Trophoblast cell (in vitro differentiated cells and primary cell): ENCODE results near the gene OBSL1.
A peak's percentile ranks its signal among the peaks of the same experiment; 100 is the strongest.

Source experiments
- DNase-seq, 2 donors: peaks; one replicate each; pipeline ENCODE4 v3.0.0-alpha.2; 2016
- H2AFZ ChIP-seq: 2 replicates; pipeline ENCODE4 v1.6.1; 2013; ENCODE audit warnings: low read length, moderate library complexity, mild to moderate bottlenecking; ENCODE audit not compliant: insufficient read depth, poor library complexity
- H2AK5ac ChIP-seq: 2 replicates; pipeline ENCODE4 v1.6.1; 2013; ENCODE audit warnings: mild to moderate bottlenecking, low read length
- H2BK120ac ChIP-seq: 2 replicates; pipeline ENCODE4 v1.6.1; 2013; ENCODE audit warnings: low read length, mild to moderate bottlenecking, moderate library complexity; ENCODE audit not compliant: insufficient read depth, poor library complexity
- H2BK12ac ChIP-seq: 2 replicates; pipeline ENCODE4 v1.6.1; 2013; ENCODE audit warnings: mild to moderate bottlenecking, low read length, moderate library complexity
- H2BK5ac ChIP-seq: 2 replicates; pipeline ENCODE4 v1.6.1; 2013; ENCODE audit warnings: low read length, low read depth, moderate library complexity, mild to moderate bottlenecking; ENCODE audit not compliant: poor library complexity
- H3K14ac ChIP-seq: 2 replicates; pipeline ENCODE4 v1.6.1; 2013; ENCODE audit warnings: mild to moderate bottlenecking, low read length
- H3K18ac ChIP-seq: 2 replicates; pipeline ENCODE4 v1.6.1; 2013; ENCODE audit warnings: mild to moderate bottlenecking, low read length
- H3K23ac ChIP-seq: 2 replicates; pipeline ENCODE4 v1.6.1; 2013; ENCODE audit warnings: low read length
- H3K27ac ChIP-seq: 2 replicates; pipeline ENCODE4 v1.5.1; 2013; ENCODE audit warnings: low read depth, mild to moderate bottlenecking, inconsistent platforms, low read length, moderate library complexity
- H3K27me3 ChIP-seq: 2 replicates; pipeline ENCODE4 v1.6.1; 2013; ENCODE audit warnings: inconsistent platforms, mild to moderate bottlenecking, low read length, moderate library complexity; ENCODE audit not compliant: insufficient read depth
- H3K36me3 ChIP-seq, 2 experiments: 1 replicate in 1 of 2; 2 replicates in 1 of 2; pipeline ENCODE4 v1.6.1; 2013; ENCODE audit warnings: low read length in 2 of 2, mild to moderate bottlenecking in 2 of 2, moderate library complexity in 1 of 2; ENCODE audit not compliant: insufficient read depth in 2 of 2, control insufficient read depth in 1 of 2
- H3K4ac ChIP-seq: 2 replicates; pipeline ENCODE4 v1.6.1; 2013; ENCODE audit warnings: low read depth, mild to moderate bottlenecking, low read length, moderate library complexity
- H3K4me1 ChIP-seq, 2 experiments: 1 replicate in 1 of 2; 2 replicates in 1 of 2; pipeline ENCODE4 v1.6.1; 2013; ENCODE audit warnings: low read length in 2 of 2, mild to moderate bottlenecking in 2 of 2, moderate library complexity in 1 of 2; ENCODE audit not compliant: insufficient read depth in 2 of 2, control insufficient read depth in 1 of 2
- H3K4me2 ChIP-seq: 2 replicates; pipeline ENCODE4 v1.6.1; 2013; ENCODE audit warnings: inconsistent platforms, mild to moderate bottlenecking, low read length, moderate library complexity
- H3K4me3 ChIP-seq: 2 replicates; pipeline ENCODE4 v1.5.1; 2013; ENCODE audit warnings: mild to moderate bottlenecking, low read depth, low read length, inconsistent platforms
- H3K79me1 ChIP-seq: one replicate; pipeline ENCODE4 v1.6.1; 2013; ENCODE audit warnings: low read length
- H3K79me2 ChIP-seq: 2 replicates; pipeline ENCODE4 v1.6.1; 2013; ENCODE audit warnings: low read length, mild to moderate bottlenecking; ENCODE audit not compliant: control insufficient read depth, insufficient read depth, poor library complexity
- H3K9ac ChIP-seq: 2 replicates; pipeline ENCODE4 v1.6.1; 2013; ENCODE audit warnings: mild to moderate bottlenecking, low read length
- H3K9me3 ChIP-seq: 2 replicates; pipeline ENCODE4 v1.6.1; 2013; ENCODE audit warnings: low read depth, mild to moderate bottlenecking, control low read depth, inconsistent platforms, low read length; ENCODE audit not compliant: insufficient read depth
- H4K12ac ChIP-seq: 2 replicates; pipeline ENCODE4 v1.6.1; 2013; ENCODE audit warnings: low read depth, mild to moderate bottlenecking, low read length, moderate library complexity
- H4K8ac ChIP-seq: 2 replicates; pipeline ENCODE4 v1.6.1; 2013; ENCODE audit warnings: low read depth, mild to moderate bottlenecking, low read length, moderate library complexity
- H4K91ac ChIP-seq: one replicate; pipeline ENCODE4 v1.6.1; 2013; ENCODE audit warnings: low read depth, mild to moderate bottlenecking, low read length, moderate library complexity
- WGBS: extraction: QIAGEN DNeasy Blood & Tissue Kit; methylation state at CpG from one replicate; pipeline ENCODE4 v1.1.7; 2013; ENCODE audit warnings: missing lambda C conversion rate; ENCODE audit not compliant: insufficient read length, insufficient coverage; ENCODE audit errors: extremely low coverage; 5-methylcytosine and 5-hydroxymethylcytosine counted together

Gene OBSL1

DNA sequence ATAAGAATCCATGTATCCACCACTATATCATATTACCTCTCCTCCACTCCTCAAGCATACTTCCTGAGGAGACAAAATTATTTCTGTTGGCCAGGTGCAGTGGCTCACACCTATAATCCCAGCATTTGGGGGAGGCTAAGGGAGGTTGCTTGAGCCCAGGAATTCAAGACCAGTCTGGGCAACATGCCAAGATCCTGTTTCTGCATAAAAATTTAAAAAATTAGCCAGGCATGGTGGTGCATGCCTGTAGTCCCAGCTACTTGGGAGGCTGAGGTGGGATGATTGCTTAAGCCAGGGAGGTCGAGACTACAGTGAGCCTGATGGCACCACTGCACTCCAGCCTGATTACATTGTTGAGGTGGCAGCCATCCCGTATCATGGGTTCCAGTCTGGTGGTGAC, 10.0 kb upstream of the OBSL1 start:
- no peaks in the 10 kb centered on the region for H3K79me2 ChIP-seq
- WGBS: no CpG with 5 or more reads among the region's 2 CpGs
- no peaks in the 10 kb centered on the region for H3K27me3 ChIP-seq
- no peak overlapping the region for H4K8ac ChIP-seq
- no peak overlapping the region for H2BK12ac ChIP-seq
- H2BK5ac ChIP-seq: no peak overlapping the region
- no peak overlapping the region for H3K23ac ChIP-seq
- no peak overlapping the region for H2BK120ac ChIP-seq
- no peak overlapping the region for H3K27ac ChIP-seq
- H3K4me2 ChIP-seq: no peak overlapping the region
- H3K4me3 ChIP-seq: no peak overlapping the region
- H3K14ac ChIP-seq: no peak overlapping the region
- no peak overlapping the region for H2AK5ac ChIP-seq
- no peaks in the 10 kb centered on the region for H3K79me1 ChIP-seq
- no peaks in the 10 kb centered on the region for H3K9me3 ChIP-seq
- DNase-seq: peak; percentile 47 to 82
- H3K4me1 ChIP-seq: peaks cover 18 to 20% of the 10 kb centered on the region in 2 experiments
- H3K18ac ChIP-seq: no peak overlapping the region
- no peak overlapping the region for H4K91ac ChIP-seq
- H3K9ac ChIP-seq: no peak overlapping the region
- H3K36me3 ChIP-seq: no peaks in the 10 kb centered on the region
- H4K12ac ChIP-seq: no peak overlapping the region
- no peak overlapping the region for H2AFZ ChIP-seq
- no peak overlapping the region for H3K4ac ChIP-seq

DNA sequence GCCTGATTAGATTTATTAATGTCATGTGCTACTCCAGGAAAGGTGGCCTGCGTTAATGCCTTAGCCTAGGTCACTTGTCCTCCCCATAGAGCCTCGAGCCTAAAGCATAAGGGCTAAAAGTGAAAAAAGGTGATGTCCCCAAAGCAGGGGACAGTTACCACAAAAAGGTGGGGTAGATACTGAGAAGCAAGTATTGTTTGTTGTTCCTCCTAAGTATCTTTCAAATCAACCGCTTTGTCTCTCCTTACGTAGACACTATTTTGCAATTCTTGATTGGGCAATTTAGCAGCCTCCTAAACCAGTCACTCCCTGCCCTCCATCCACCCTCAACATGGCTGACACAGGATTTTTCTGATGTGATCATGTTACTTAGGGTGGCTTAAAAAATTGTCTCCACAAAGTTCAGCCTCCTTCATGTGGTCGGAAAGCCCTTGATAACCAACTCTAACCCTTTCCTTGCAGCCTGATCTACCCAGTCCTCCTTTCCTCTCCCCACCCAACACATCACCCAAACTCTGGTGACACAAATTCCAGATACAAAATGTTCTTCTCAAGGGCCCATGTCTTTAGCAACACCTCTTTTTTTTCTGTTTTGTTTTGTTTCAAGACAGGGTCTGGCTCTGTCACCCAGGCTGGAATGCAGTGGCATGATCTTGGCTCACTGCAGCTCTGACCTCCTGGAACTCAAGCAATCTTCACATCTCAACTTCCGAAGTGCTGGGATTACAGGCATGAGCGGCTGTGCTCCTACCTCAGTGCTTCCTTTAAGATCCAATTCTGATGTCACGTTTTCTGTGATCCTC, 7.7 kb upstream of the OBSL1 start:
- H3K36me3 ChIP-seq: no peaks in the 10 kb centered on the region
- WGBS: no CpG with 5 or more reads among the region's 8 CpGs
- H3K4ac ChIP-seq: no peak overlapping the region
- H4K8ac ChIP-seq: peak overlapping the region; percentile 32
- H4K91ac ChIP-seq: peak overlapping the region; percentile 81
- no peak overlapping the region for H3K18ac ChIP-seq
- H4K12ac ChIP-seq: no peak overlapping the region
- H3K14ac ChIP-seq: no peak overlapping the region
- no peaks in the 10 kb centered on the region for H3K79me1 ChIP-seq
- no peak overlapping the region for H3K9ac ChIP-seq
- peak overlapping the region; percentile 47 for H2BK12ac ChIP-seq
- peak overlapping the region; percentile 12 for H2BK120ac ChIP-seq
- peaks cover 20 to 21% of the 10 kb centered on the region in 2 experiments for H3K4me1 ChIP-seq
- no peak overlapping the region for H2AFZ ChIP-seq
- peak; percentile 61 to 97 for DNase-seq
- no peaks in the 10 kb centered on the region for H3K79me2 ChIP-seq
- peak overlapping the region; percentile 82 for H3K27ac ChIP-seq
- no peaks in the 10 kb centered on the region for H3K27me3 ChIP-seq
- H3K23ac ChIP-seq: no peak overlapping the region
- no peaks in the 10 kb centered on the region for H3K9me3 ChIP-seq
- no peak overlapping the region for H3K4me2 ChIP-seq
- no peak overlapping the region for H2BK5ac ChIP-seq
- H3K4me3 ChIP-seq: no peak overlapping the region
- no peak overlapping the region for H2AK5ac ChIP-seq

DNA sequence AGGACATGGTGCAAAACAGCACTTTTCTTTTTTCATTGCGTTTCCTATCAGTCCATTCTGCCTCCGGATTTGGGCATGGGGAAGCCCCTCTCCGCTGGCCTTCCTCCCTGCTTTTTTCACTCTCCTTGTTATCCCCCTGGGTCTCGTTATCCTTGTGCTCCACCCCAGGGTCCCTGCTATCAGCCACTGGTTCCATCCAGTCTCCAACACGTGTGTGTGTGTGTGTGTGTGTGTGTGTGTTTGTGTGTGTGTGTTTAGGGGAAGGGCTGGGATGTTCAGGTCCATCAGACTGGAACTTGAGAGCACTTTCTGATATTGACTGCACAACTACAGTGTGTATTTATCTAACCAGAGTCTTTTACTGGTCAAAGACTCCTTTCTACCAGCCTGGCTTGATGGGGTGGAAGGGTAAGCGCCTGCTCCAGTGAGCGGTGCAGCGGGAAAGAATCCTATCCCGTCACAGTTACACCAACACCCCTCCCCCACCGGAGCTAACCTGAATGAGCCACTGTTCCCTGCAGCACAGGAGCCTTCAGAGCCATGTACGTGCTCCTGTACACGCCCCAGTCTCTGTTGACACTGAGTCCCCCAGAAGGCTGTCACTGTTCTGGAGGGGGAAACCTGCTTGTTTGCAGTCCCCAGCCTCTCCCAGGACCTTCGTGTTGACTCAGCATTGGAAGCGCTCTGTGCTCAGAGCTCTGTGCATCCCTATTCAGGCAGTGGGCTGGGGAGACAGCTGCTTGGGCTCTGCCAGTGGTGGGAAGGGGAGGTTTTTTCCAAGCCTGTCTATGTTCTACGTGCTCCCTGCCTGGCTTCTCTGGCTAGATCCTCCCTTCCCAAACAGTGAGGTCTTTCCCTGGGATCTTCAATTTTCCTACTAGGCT, 5.4 kb upstream of the OBSL1 start:
- Histone ChIP-seq H3K27me3 (no peaks in the 10 kb centered on the region), H3K23ac (no peak overlapping the region), H3K36me3 (no peaks in the 10 kb centered on the region), H3K79me2 (peaks cover 4% of the 10 kb centered on the region), H2BK120ac (peak overlapping the region; percentile 16), H3K9ac (no peak overlapping the region), H3K4me2 (peak overlapping the region; percentile 39), H2BK5ac (no peak overlapping the region), H4K8ac (no peak overlapping the region), H4K91ac (peak overlapping the region; percentile 79), H3K27ac (peak overlapping the region; percentile 31), H3K9me3 (no peaks in the 10 kb centered on the region), H2AK5ac (peak overlapping the region; percentile 79), H2BK12ac (peak overlapping the region; percentile 48), H3K14ac (peak overlapping the region; percentile 28), H3K18ac (no peak overlapping the region), H3K4ac (no peak overlapping the region), H4K12ac (no peak overlapping the region), H3K4me3 (no peak overlapping the region), H3K4me1 (peaks cover 32 to 34% of the 10 kb centered on the region in 2 experiments), H2AFZ (no peak overlapping the region), H3K79me1 (peaks cover 14% of the 10 kb centered on the region)
- no CpG with 5 or more reads among the region's 15 CpGs for WGBS
- DNase-seq: peak; percentile 41 to 54

- DNase-seq: no peak
- no peaks in the 10 kb centered on the region for H3K27me3 ChIP-seq
- peaks cover 32 to 36% of the 10 kb centered on the region in 2 experiments for H3K4me1 ChIP-seq
- H4K12ac ChIP-seq: no peak overlapping the region
- H3K79me1 ChIP-seq: peaks cover 22% of the 10 kb centered on the region
- H2BK12ac ChIP-seq: peak overlapping the region; percentile 55
- H3K36me3 ChIP-seq: no peaks in the 10 kb centered on the region
- H2BK120ac ChIP-seq: no peak overlapping the region
- peaks cover 6% of the 10 kb centered on the region for H3K79me2 ChIP-seq
- peaks cover 2% of the 10 kb centered on the region for H3K9me3 ChIP-seq
- no peak overlapping the region for H4K8ac ChIP-seq
- H3K9ac ChIP-seq: no peak overlapping the region
- no peak overlapping the region for H2AFZ ChIP-seq
- H3K4ac ChIP-seq: no peak overlapping the region
- H3K18ac ChIP-seq: no peak overlapping the region
- no peak overlapping the region for H3K23ac ChIP-seq
- peak overlapping the region; percentile 40 for H2AK5ac ChIP-seq
- no CpG with 5 or more reads among the region's 6 CpGs for WGBS
- no peak overlapping the region for H3K27ac ChIP-seq
- H3K14ac ChIP-seq: peak overlapping the region; percentile 26
- no peak overlapping the region for H2BK5ac ChIP-seq
- no peak overlapping the region for H3K4me3 ChIP-seq
- H3K4me2 ChIP-seq: no peak overlapping the region
- peak overlapping the region; percentile 79 for H4K91ac ChIP-seq
These were observed 4.5 kb upstream of the OBSL1 start for GRCh38 chr2:219575566-219576504.
